ENCODE measurements around the gene TREX2. TPM values are rescaled to one million over a fixed set of nuclear protein-coding genes. Genes with fewer than 3 reads are reported as not detected.
A peak's percentile ranks its signal among the peaks of the same experiment; 100 is the strongest.

TREX2 gene
- total and polyA plus RNA-seq, 2 experiments from 2014 or later: 0.60 to 1.3 TPM

GRCh38 chrX:153475271-153475670 lies 29.4 kb upstream of the TREX2 start:
- Histone ChIP-seq H3K4me1 (ENCODE audit: insufficient read depth) (peaks cover 11% of the 10 kb centered on the region), H2AFZ (no peak overlapping the region), H3K4me2 (peak overlapping the region; percentile 71), H3K27ac (peak overlapping the region; percentile 95), H3K4me3 (no peak overlapping the region), H3K27me3 (no peaks in the 10 kb centered on the region), H4K20me1 (ENCODE audit: insufficient read depth, poor library complexity, severe bottlenecking) (no peaks in the 10 kb centered on the region), H3K9me3 (ENCODE audit: low read depth) (no peaks in the 10 kb centered on the region), H3K9me2 (replicated peaks; ENCODE audit: insufficient read depth) (no peaks in the 10 kb centered on the region), H3K79me2 (no peaks in the 10 kb centered on the region), H3K36me3 (replicated peaks; ENCODE audit: insufficient read depth, low read depth) (no peaks in the 10 kb centered on the region)
- WGBS (ENCODE audit: low lambda C conversion rate, missing lambda C conversion rate): 80% methylated on average over 7 of the region's 7 CpGs
- no peak for TF ChIP-seq CTCF (IDR thresholded peaks at IDR 0.05; ENCODE audit: poor library complexity)
- TF ChIP-seq EZH2phosphoT487 (IDR thresholded peaks at IDR 0.05; ENCODE audit: low read depth, severe bottlenecking, unreplicated experiment): no peak
- no peak for TF ChIP-seq EZH2 (IDR thresholded peaks at IDR 0.05; ENCODE audit: borderline replicate concordance)
- no peak for DNase-seq (ENCODE audit: low spot score)

GRCh38 chrX:153474718-153475117 lies 28.9 kb upstream of the TREX2 start:
- H3K9me3 ChIP-seq (ENCODE audit: low read depth): no peaks in the 10 kb centered on the region
- no peaks in the 10 kb centered on the region for H3K27me3 ChIP-seq
- TF ChIP-seq EZH2 (IDR thresholded peaks at IDR 0.05; ENCODE audit: borderline replicate concordance) (no peak), CTCF (IDR thresholded peaks at IDR 0.05; ENCODE audit: poor library complexity) (no peak), EZH2phosphoT487 (IDR thresholded peaks at IDR 0.05; ENCODE audit: low read depth, severe bottlenecking, unreplicated experiment) (no peak)
- WGBS (ENCODE audit: low lambda C conversion rate, missing lambda C conversion rate): 10% methylated on average over 16 of the region's 59 CpGs
- H4K20me1 ChIP-seq (ENCODE audit: insufficient read depth, poor library complexity, severe bottlenecking): no peaks in the 10 kb centered on the region
- no peaks in the 10 kb centered on the region for H3K9me2 ChIP-seq (replicated peaks; ENCODE audit: insufficient read depth)
- peaks cover 11% of the 10 kb centered on the region for H3K4me1 ChIP-seq (ENCODE audit: insufficient read depth)
- no peaks in the 10 kb centered on the region for H3K79me2 ChIP-seq
- H3K36me3 ChIP-seq (replicated peaks; ENCODE audit: insufficient read depth, low read depth): no peaks in the 10 kb centered on the region
- no peak overlapping the region for H3K4me3 ChIP-seq
- peak overlapping the region; percentile 95 for H3K27ac ChIP-seq
- peak; percentile 80 for DNase-seq (ENCODE audit: low spot score)
- no peak overlapping the region for H2AFZ ChIP-seq
- H3K4me2 ChIP-seq: peak overlapping the region; percentile 71

GRCh38 chrX:153474266-153474665 lies 28.4 kb upstream of the TREX2 start:
- no peaks in the 10 kb centered on the region for H3K36me3 ChIP-seq (replicated peaks; ENCODE audit: insufficient read depth, low read depth)
- H3K9me3 ChIP-seq (ENCODE audit: low read depth): no peaks in the 10 kb centered on the region
- H3K9me2 ChIP-seq (replicated peaks; ENCODE audit: insufficient read depth): no peaks in the 10 kb centered on the region
- no peak overlapping the region for H3K4me3 ChIP-seq
- H3K4me2 ChIP-seq: peak overlapping the region; percentile 25
- H4K20me1 ChIP-seq (ENCODE audit: insufficient read depth, poor library complexity, severe bottlenecking): no peaks in the 10 kb centered on the region
- peaks cover 4% of the 10 kb centered on the region for H3K79me2 ChIP-seq
- no peak for DNase-seq (ENCODE audit: low spot score)
- no peak for TF ChIP-seq EZH2phosphoT487 (IDR thresholded peaks at IDR 0.05; ENCODE audit: low read depth, severe bottlenecking, unreplicated experiment)
- TF ChIP-seq CTCF (IDR thresholded peaks at IDR 0.05; ENCODE audit: poor library complexity): no peak
- no peak for TF ChIP-seq EZH2 (IDR thresholded peaks at IDR 0.05; ENCODE audit: borderline replicate concordance)
- peaks cover 11% of the 10 kb centered on the region for H3K4me1 ChIP-seq (ENCODE audit: insufficient read depth)
- H3K27me3 ChIP-seq: no peaks in the 10 kb centered on the region
- H2AFZ ChIP-seq: no peak overlapping the region
- H3K27ac ChIP-seq: peak overlapping the region; percentile 53
- WGBS (ENCODE audit: low lambda C conversion rate, missing lambda C conversion rate): 77% methylated on average over 10 of the region's 10 CpGs

- Histone ChIP-seq H3K27ac (no peak overlapping the region), H3K4me2 (no peak overlapping the region), H3K27me3 (no peaks in the 10 kb centered on the region), H3K9me2 (replicated peaks; ENCODE audit: insufficient read depth) (no peaks in the 10 kb centered on the region), H4K20me1 (ENCODE audit: insufficient read depth, poor library complexity, severe bottlenecking) (no peaks in the 10 kb centered on the region), H3K9me3 (ENCODE audit: low read depth) (no peaks in the 10 kb centered on the region), H2AFZ (no peak overlapping the region), H3K4me1 (ENCODE audit: insufficient read depth) (peaks cover 11% of the 10 kb centered on the region), H3K79me2 (peaks cover 4% of the 10 kb centered on the region), H3K36me3 (replicated peaks; ENCODE audit: insufficient read depth, low read depth) (no peaks in the 10 kb centered on the region), H3K4me3 (no peak overlapping the region)
- 90% methylated on average over 10 of the region's 10 CpGs for WGBS (ENCODE audit: low lambda C conversion rate, missing lambda C conversion rate)
- no peak for DNase-seq (ENCODE audit: low spot score)
- TF ChIP-seq EZH2 (IDR thresholded peaks at IDR 0.05; ENCODE audit: borderline replicate concordance) (no peak), EZH2phosphoT487 (IDR thresholded peaks at IDR 0.05; ENCODE audit: low read depth, severe bottlenecking, unreplicated experiment) (no peak), CTCF (IDR thresholded peaks at IDR 0.05; ENCODE audit: poor library complexity) (no peak)
These were observed 27.3 kb upstream of the TREX2 start for GRCh38 chrX:153473126-153473525.

Measured in hepatocyte (in vitro differentiated cells).